ENCODE measurements around the gene SELENOI. TPM values are rescaled to one million over a fixed set of nuclear protein-coding genes. Genes with fewer than 3 reads are reported as not detected.
"Not testable (repeated sequence)": the region's sequence is repeated elsewhere in the genome, so short reads cannot be mapped to it uniquely, and the experiment has no call there.

SELENOI gene
- total and polyA plus RNA-seq, 4 donors: 3.2 to 36.6 (median 17.0) TPM

- H3K36me3 ChIP-seq (ENCODE audit: control insufficient read depth in 4 of 4, insufficient read depth in 4 of 4, low read length in 4 of 4): no peaks in the 10 kb centered on the region
- no peak for DNase-seq
- 30 to 46% methylated on average over 5 of the region's 5 CpGs for WGBS, 2 donors
- no peak overlapping the region for H3K4me3 ChIP-seq
- no peak overlapping the region for H3K9ac ChIP-seq (ENCODE audit: insufficient read depth in 1 of 2, low read length in 2 of 2)
- H3K27ac ChIP-seq (ENCODE audit: low read depth in 1 of 2, low read length in 1 of 2): no peak overlapping the region
- no peak for TF ChIP-seq CTCF (IDR thresholded peaks at IDR 0.05; ENCODE audit: control extremely low read depth, extremely low read depth)
- H3K9me3 ChIP-seq (ENCODE audit: control insufficient read depth in 4 of 4, insufficient read depth in 3 of 4, low read length in 3 of 4): no peaks in the 10 kb centered on the region
- H3K4me1 ChIP-seq (ENCODE audit: control insufficient read depth in 5 of 5, insufficient read depth in 5 of 5, low read length in 5 of 5): no peaks in the 10 kb centered on the region
- H3K27me3 ChIP-seq (ENCODE audit: control insufficient read depth in 3 of 3, insufficient read depth in 3 of 3, low read length in 2 of 3): no peaks in the 10 kb centered on the region
- no peak for ATAC-seq (ENCODE audit: insufficient read depth, low FRiP score)
Observed at GRCh38 chr2:26327291-26328272, 18.4 kb upstream of the SELENOI start.

DNA sequence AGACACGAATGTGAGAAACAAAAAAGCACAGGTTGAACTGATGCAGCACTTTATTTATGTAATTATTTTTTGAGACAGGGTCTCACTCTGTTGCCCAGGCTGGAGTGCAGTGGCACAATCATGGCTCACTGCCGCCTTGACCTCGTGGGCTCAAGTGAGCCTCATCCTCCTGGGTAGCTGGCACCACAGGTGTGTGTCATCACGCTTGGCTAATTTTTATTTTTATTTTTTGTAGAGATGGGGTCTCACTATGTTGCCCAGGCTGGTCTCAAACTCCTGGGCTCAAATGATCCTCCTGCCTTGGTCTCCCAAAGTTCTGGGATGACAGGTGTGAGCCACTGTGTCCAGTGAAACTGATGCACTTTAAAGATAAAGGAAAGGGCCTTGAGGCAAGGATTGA lies 16.9 kb upstream of the SELENOI start:
- H3K36me3 ChIP-seq (ENCODE audit: control insufficient read depth in 4 of 4, insufficient read depth in 4 of 4, low read length in 4 of 4); ATAC-seq (ENCODE audit: insufficient read depth, low FRiP score); H3K4me3 ChIP-seq; H3K27me3 ChIP-seq (ENCODE audit: control insufficient read depth in 3 of 3, insufficient read depth in 3 of 3, low read length in 2 of 3); H3K9me3 ChIP-seq (ENCODE audit: control insufficient read depth in 4 of 4, insufficient read depth in 3 of 4, low read length in 3 of 4); DNase-seq; H3K27ac ChIP-seq (ENCODE audit: low read depth in 1 of 2, low read length in 1 of 2); H3K9ac ChIP-seq (ENCODE audit: insufficient read depth in 1 of 2, low read length in 2 of 2); H3K4me1 ChIP-seq (ENCODE audit: control insufficient read depth in 5 of 5, insufficient read depth in 5 of 5, low read length in 5 of 5): not testable (repeated sequence)
- 88 to 95% methylated on average over 4 of the region's 4 CpGs for WGBS, 2 donors

DNA sequence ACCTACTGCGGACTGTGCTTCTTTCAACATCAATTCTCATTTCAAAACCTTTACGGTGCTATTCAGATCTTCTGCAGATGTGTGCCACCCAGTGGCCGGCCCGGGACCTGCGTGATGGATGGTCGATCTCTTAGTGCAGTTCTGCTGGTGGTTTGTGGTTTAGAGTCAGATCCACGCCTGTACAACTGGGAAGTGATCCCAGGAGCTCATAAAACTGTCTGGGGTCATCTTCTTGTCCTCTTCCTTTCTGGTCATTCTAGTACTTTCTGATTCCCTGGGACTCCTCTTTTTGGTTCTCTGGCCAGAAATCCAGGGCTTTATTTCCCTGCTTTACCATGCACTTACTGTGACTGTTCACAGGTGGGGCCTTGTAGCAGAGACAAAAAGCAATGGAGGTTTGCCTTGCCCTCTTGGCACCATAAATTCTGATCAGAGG lies 15.8 kb upstream of the SELENOI start:
- TF ChIP-seq CTCF (IDR thresholded peaks at IDR 0.05; ENCODE audit: control extremely low read depth, extremely low read depth): peak; percentile 89
- Histone ChIP-seq H3K9me3 (ENCODE audit: control insufficient read depth in 4 of 4, insufficient read depth in 3 of 4, low read length in 3 of 4) (no peaks in the 10 kb centered on the region), H3K4me1 (ENCODE audit: control insufficient read depth in 5 of 5, insufficient read depth in 5 of 5, low read length in 5 of 5) (peaks cover 0 to 3% (median 0%) of the 10 kb centered on the region in 5 donors), H3K27ac (ENCODE audit: low read depth in 1 of 2, low read length in 1 of 2) (no peak overlapping the region), H3K9ac (ENCODE audit: insufficient read depth in 1 of 2, low read length in 2 of 2) (no peak overlapping the region), H3K27me3 (ENCODE audit: control insufficient read depth in 3 of 3, insufficient read depth in 3 of 3, low read length in 2 of 3) (no peaks in the 10 kb centered on the region), H3K4me3 (no peak overlapping the region), H3K36me3 (ENCODE audit: control insufficient read depth in 4 of 4, insufficient read depth in 4 of 4, low read length in 4 of 4) (no peaks in the 10 kb centered on the region)
- peak; percentile 78 to 84 (median 82) for DNase-seq
- ATAC-seq (ENCODE audit: insufficient read depth, low FRiP score): peak; percentile 94
- 2% methylated on average over 7 of the region's 7 CpGs for WGBS, 2 donors

- 77 to 82% methylated on average over 3 of the region's 3 CpGs for WGBS, 2 donors
- H3K9ac ChIP-seq (ENCODE audit: insufficient read depth in 1 of 2, low read length in 2 of 2): no peak overlapping the region
- ATAC-seq (ENCODE audit: insufficient read depth, low FRiP score): no peak
Observed at GRCh38 chr2:26330604-26331003, 15.3 kb upstream of the SELENOI start.

DNA sequence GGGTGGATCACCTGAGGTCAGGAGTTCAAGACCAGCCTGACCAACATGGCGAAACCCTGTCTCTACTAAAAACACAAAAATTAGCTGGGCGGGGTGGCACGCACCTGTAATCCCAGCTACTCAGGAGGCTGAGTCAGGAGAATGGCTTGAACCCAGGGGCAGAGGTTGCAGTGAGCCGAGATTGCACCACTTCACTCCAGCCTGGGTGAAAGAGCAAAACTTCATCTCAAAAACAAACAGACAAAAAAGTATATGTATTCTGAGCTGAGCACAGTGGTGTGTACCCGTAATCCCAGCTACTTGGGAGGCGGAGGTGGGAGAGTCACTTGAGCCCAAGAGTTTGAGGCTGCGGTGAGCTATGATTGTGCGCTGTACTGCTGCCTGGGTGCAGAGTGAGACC lies 14.6 kb upstream of the SELENOI start:
- peaks cover 0 to 11% (median 0%) of the 10 kb centered on the region in 5 donors for H3K4me1 ChIP-seq (ENCODE audit: control insufficient read depth in 5 of 5, insufficient read depth in 5 of 5, low read length in 5 of 5)
- not testable (repeated sequence) for H3K9ac ChIP-seq (ENCODE audit: insufficient read depth in 1 of 2, low read length in 2 of 2); DNase-seq; H3K27ac ChIP-seq (ENCODE audit: low read depth in 1 of 2, low read length in 1 of 2); H3K27me3 ChIP-seq (ENCODE audit: control insufficient read depth in 3 of 3, insufficient read depth in 3 of 3, low read length in 2 of 3); ATAC-seq (ENCODE audit: insufficient read depth, low FRiP score); H3K36me3 ChIP-seq (ENCODE audit: control insufficient read depth in 4 of 4, insufficient read depth in 4 of 4, low read length in 4 of 4); H3K4me3 ChIP-seq; H3K9me3 ChIP-seq (ENCODE audit: control insufficient read depth in 4 of 4, insufficient read depth in 3 of 4, low read length in 3 of 4)
- 91 to 95% methylated on average over 8 of the region's 8 CpGs for WGBS, 2 donors

More at GRCh38 chr2:26330604-26331003, 15.3 kb upstream of the SELENOI start:
- H3K36me3 ChIP-seq (ENCODE audit: control insufficient read depth in 4 of 4, insufficient read depth in 4 of 4, low read length in 4 of 4): no peaks in the 10 kb centered on the region
- no peaks in the 10 kb centered on the region for H3K9me3 ChIP-seq (ENCODE audit: control insufficient read depth in 4 of 4, insufficient read depth in 3 of 4, low read length in 3 of 4)
- no peak overlapping the region for H3K27ac ChIP-seq (ENCODE audit: low read depth in 1 of 2, low read length in 1 of 2)
- no peak for DNase-seq
- peaks cover 0 to 7% (median 0%) of the 10 kb centered on the region in 5 donors for H3K4me1 ChIP-seq (ENCODE audit: control insufficient read depth in 5 of 5, insufficient read depth in 5 of 5, low read length in 5 of 5)
- no peak overlapping the region for H3K4me3 ChIP-seq
- H3K27me3 ChIP-seq (ENCODE audit: control insufficient read depth in 3 of 3, insufficient read depth in 3 of 3, low read length in 2 of 3): no peaks in the 10 kb centered on the region
- TF ChIP-seq CTCF (IDR thresholded peaks at IDR 0.05; ENCODE audit: control extremely low read depth, extremely low read depth): no peak

All from lung (tissue), 12 donors.